Colonic mucosa (tissue), 4 donors: Measurements from ENCODE around the gene SERINC5. TPM values are rescaled to one million over a fixed set of nuclear protein-coding genes. Genes with fewer than 3 reads are reported as not detected.

Source experiments
- DNase-seq: peaks from one replicate; pipeline ENCODE4 v3.0.0-alpha.2; 2020
- H3K27ac ChIP-seq: fragments of 200-600 bp; one replicate; pipeline ENCODE4 v1.8.0; 2021
- H3K27me3 ChIP-seq: fragments of 200-600 bp; one replicate; pipeline ENCODE4 v1.8.0; 2021
- H3K36me3 ChIP-seq: fragments of 200-600 bp; one replicate; pipeline ENCODE4 v1.8.0; 2021
- H3K4me1 ChIP-seq: fragments of 200-600 bp; one replicate; pipeline ENCODE4 v1.8.0; 2021; ENCODE audit warnings: mild to moderate bottlenecking
- H3K4me3 ChIP-seq: fragments of 200-600 bp; one replicate; pipeline ENCODE4 v1.8.0; 2021
- H3K9ac ChIP-seq, 2 donors: one replicate each; pipeline ENCODE4 v1.7.0; 2013; ENCODE audit warnings: control low read depth in 2 of 2, low read depth in 2 of 2, low read length in 2 of 2
- H3K9me3 ChIP-seq: fragments of 200-600 bp; one replicate; pipeline ENCODE4 v1.8.0; 2021
- CTCF ChIP-seq: fragments of 200-600 bp; IDR thresholded peaks from one replicate; pipeline ENCODE4 v1.8.0; 2022; ENCODE audit warnings: antibody characterized with exemption, mild to moderate bottlenecking
- intact Hi-C: fragments of 100-400 bp; cut with DNase I; formaldehyde crosslinking; loops from one replicate; pipeline ENCODE4 v1.14.1; 2022
- total RNA-seq, 2 donors: library from RNA; stranded (reverse); fragmentation: NEBNext Ultra II Directional in 1 of 2; extraction: Animal tissue kit (Norgen Biotek cat#: 25700) in 1 of 2; gene quantifications; one replicate each; pipeline ENCODE4 v1.2.1, GENCODE V29; 2021
- donor health status: healthy.
- donor health status: DM: no; HTN: no; CAD: no.
- donor health status: DM: no; HTN: no; CAD: no.

SERINC5 gene
- total RNA-seq, 2 donors from 2014 or later, result 138 to 141 TPM

- Histone ChIP-seq H3K4me3 (peak overlapping the region; percentile 92), H3K27me3 (no peaks in the 10 kb centered on the region), H3K9ac (peak overlapping the region; percentile 85 to 99), H3K36me3 (no peaks in the 10 kb centered on the region), H3K9me3 (no peaks in the 10 kb centered on the region), H3K27ac (peak overlapping the region; percentile 99), H3K4me1 (peaks cover 8% of the 10 kb centered on the region)
- peak; percentile 77 for DNase-seq
- TF ChIP-seq CTCF, result no peak
- intact Hi-C loops, result loop anchor here (5.0 kb wide), 1 partner anchor 73 kb away; no protein-coding TSS in a partner anchor
These were observed 427 bp downstream of the SERINC5 start for GRCh38 chr5:80255431-80255810.

GRCh38 chr5:80254767-80255430, 949 bp downstream of the SERINC5 start:
- Histone ChIP-seq H3K9ac (peak overlapping the region; percentile 85 to 99), H3K36me3 (no peaks in the 10 kb centered on the region), H3K27ac (peak overlapping the region; percentile 99), H3K4me3 (peak overlapping the region; percentile 92), H3K27me3 (no peaks in the 10 kb centered on the region), H3K9me3 (no peaks in the 10 kb centered on the region), H3K4me1 (peaks cover 11% of the 10 kb centered on the region)
- TF ChIP-seq CTCF, result no peak
- no peak for DNase-seq
- intact Hi-C loops, result loop anchor here (5.0 kb wide), 1 partner anchor 73 kb away; no protein-coding TSS in a partner anchor

- Histone ChIP-seq H3K4me1 (peaks cover 15% of the 10 kb centered on the region), H3K4me3 (no peak overlapping the region), H3K9me3 (no peaks in the 10 kb centered on the region), H3K9ac (peak overlapping the region in 1 of 2 donors; percentile 26), H3K36me3 (no peaks in the 10 kb centered on the region), H3K27me3 (no peaks in the 10 kb centered on the region), H3K27ac (peak overlapping the region; percentile 99)
- TF ChIP-seq CTCF, result no peak
- intact Hi-C loops, result no loop called here
- no peak for DNase-seq
These were observed 4.2 kb downstream of the SERINC5 start for GRCh38 chr5:80251636-80252035.

GRCh38 chr5:80250801-80251200, 5.0 kb downstream of the SERINC5 start:
- no peak for DNase-seq
- Histone ChIP-seq H3K27me3 (no peaks in the 10 kb centered on the region), H3K36me3 (no peaks in the 10 kb centered on the region), H3K9ac (no peak overlapping the region), H3K4me3 (no peak overlapping the region), H3K27ac (no peak overlapping the region), H3K4me1 (peaks cover 15% of the 10 kb centered on the region), H3K9me3 (no peaks in the 10 kb centered on the region)
- TF ChIP-seq CTCF, result no peak
- intact Hi-C loops, result no loop called here

- TF ChIP-seq CTCF, result no peak
- H3K9me3 ChIP-seq, result no peaks in the 10 kb centered on the region
- H3K4me3 ChIP-seq, result no peak overlapping the region
- H3K27me3 ChIP-seq, result no peaks in the 10 kb centered on the region
- intact Hi-C loops, result no loop called here
- no peak overlapping the region for H3K9ac ChIP-seq
- no peak for DNase-seq
- H3K36me3 ChIP-seq, result no peaks in the 10 kb centered on the region
- peaks cover 15% of the 10 kb centered on the region for H3K4me1 ChIP-seq
- no peak overlapping the region for H3K27ac ChIP-seq
These were observed 5.9 kb downstream of the SERINC5 start for GRCh38 chr5:80249901-80250300.
